ENCODE results near the gene ARL4A.
"Not testable (repeated sequence)": the region's sequence is repeated elsewhere in the genome, so short reads cannot be mapped to it uniquely, and the experiment has no call there.

Gene ARL4A

GRCh38 chr7:12649348-12649747, 38.1 kb upstream of the ARL4A start:
- H3K27ac ChIP-seq: no peak overlapping the region
- TF ChIP-seq CTCF (IDR thresholded peaks at IDR 0.05) (no peak), ZFX (IDR thresholded peaks at IDR 0.05; ENCODE audit: borderline replicate concordance) (no peak)

- H3K27ac ChIP-seq: no peak overlapping the region
- TF ChIP-seq CTCF (IDR thresholded peaks at IDR 0.05) (no peak), ZFX (IDR thresholded peaks at IDR 0.05; ENCODE audit: borderline replicate concordance) (no peak)
Observed at GRCh38 chr7:12650080-12650479, 37.4 kb upstream of the ARL4A start.

- H3K27ac ChIP-seq: no peak overlapping the region
- TF ChIP-seq CTCF (IDR thresholded peaks at IDR 0.05) (no peak), ZFX (IDR thresholded peaks at IDR 0.05; ENCODE audit: borderline replicate concordance) (no peak)
Observed at GRCh38 chr7:12653110-12653509, 34.3 kb upstream of the ARL4A start.

- TF ChIP-seq CTCF (IDR thresholded peaks at IDR 0.05): no peak
- H3K27ac ChIP-seq: no peak overlapping the region
Observed at GRCh38 chr7:12653518-12653917, 33.9 kb upstream of the ARL4A start.

- no peak overlapping the region for H3K27ac ChIP-seq
- TF ChIP-seq ZFX (IDR thresholded peaks at IDR 0.05; ENCODE audit: borderline replicate concordance) (no peak), CTCF (IDR thresholded peaks at IDR 0.05) (no peak)
Observed at GRCh38 chr7:12655161-12655560, 32.3 kb upstream of the ARL4A start.

- not testable (repeated sequence) for H3K27ac ChIP-seq
Observed at GRCh38 chr7:12660423-12660822, 27.0 kb upstream of the ARL4A start.

GRCh38 chr7:12660986-12661385, 26.4 kb upstream of the ARL4A start:
- not testable (repeated sequence) for H3K27ac ChIP-seq

GRCh38 chr7:12661581-12661980, 25.9 kb upstream of the ARL4A start:
- TF ChIP-seq ZFX (IDR thresholded peaks at IDR 0.05; ENCODE audit: borderline replicate concordance) (no peak), CTCF (IDR thresholded peaks at IDR 0.05) (no peak)
- H3K27ac ChIP-seq: no peak overlapping the region

All from 22Rv1 (cell line).